ENCODE data around the gene PAWR. TPM values are rescaled to one million over a fixed set of nuclear protein-coding genes. Genes with fewer than 3 reads are reported as not detected.

Gene PAWR
- polyA plus RNA-seq, 2 of the 4 experiments (the other 2 are of a cell fraction): 40.8 to 55.2 TPM

- ATAC-seq (peak in 1 of 2 experiments; percentile 35; a peak in 1 of 6 replicates), DNase-seq (ENCODE audit: low read depth in 1 of 2, low spot score in 1 of 2) (no peak), FAIRE-seq (no peak)
- Histone ChIP-seq H3K4me1 (peaks cover 29% of the 10 kb centered on the region), H3K27ac (no peak overlapping the region), H3K4me3 (no peak overlapping the region), H3K4me2 (no peak overlapping the region), H3K9me3 (no peaks in the 10 kb centered on the region)
- TF ChIP-seq MAFK (IDR thresholded peaks at IDR 0.05; ENCODE audit: partially characterized antibody): peak; percentile 48
- no peak for TF ChIP-seq SMC3 (IDR thresholded peaks at IDR 0.05)
- CTCF ChIA-PET: interaction anchor here (0.6 to 1.8 kb wide), 3 partner anchors 20 to 74 kb away, joined by 3 to 8 read pairs (median 3); no protein-coding TSS in a partner anchor
- WGBS (ENCODE audit: missing lambda C conversion rate): 83% methylated on average over 7 of the region's 7 CpGs
- POLR2A ChIA-PET: interaction anchor here (0.6 kb wide), 1 partner anchor 26 kb away, joined by 5 read pairs; no protein-coding TSS in a partner anchor
These were observed 74.9 kb downstream of the PAWR start for GRCh38 chr12:79615596-79616560.

GRCh38 chr12:79614730-79615129 lies 76.0 kb downstream of the PAWR start:
- FAIRE-seq (no peak), ATAC-seq (no peak), DNase-seq (ENCODE audit: low read depth in 1 of 2, low spot score in 1 of 2) (no peak)
- 92% methylated on average over 3 of the region's 3 CpGs for WGBS (ENCODE audit: missing lambda C conversion rate)
- Histone ChIP-seq H3K4me2 (no peak overlapping the region), H3K27ac (no peak overlapping the region), H3K9me3 (no peaks in the 10 kb centered on the region), H3K4me3 (no peak overlapping the region), H3K4me1 (peaks cover 29% of the 10 kb centered on the region)
- TF ChIP-seq MAZ (IDR thresholded peaks at IDR 0.05; ENCODE audit: borderline replicate concordance, low read depth, low read length) (no peak), RARB (CRISPR knock-in tag; IDR thresholded peaks at IDR 0.05) (no peak), CBX8 (IDR thresholded peaks at IDR 0.05) (no peak), HES2 (IDR thresholded peaks at IDR 0.05) (no peak), BCL3 (IDR thresholded peaks at IDR 0.05) (no peak), JUN (IDR thresholded peaks at IDR 0.05) (no peak), CBX2 (IDR thresholded peaks at IDR 0.05; ENCODE audit: borderline replicate concordance, low read depth) (no peak), E2F6 (IDR thresholded peaks at IDR 0.05; ENCODE audit: borderline replicate concordance, low read depth) (no peak), ZFP36 (IDR thresholded peaks at IDR 0.05; ENCODE audit: borderline replicate concordance, partially characterized antibody) (no peak), TP53 (CRISPR knock-in tag; IDR thresholded peaks at IDR 0.05) (no peak), PBX3 (IDR thresholded peaks at IDR 0.05) (no peak), HEYL (CRISPR knock-in tag; IDR thresholded peaks at IDR 0.05) (no peak), PHF8 (IDR thresholded peaks at IDR 0.05; ENCODE audit: borderline replicate concordance, low read depth) (no peak), HOXB5 (CRISPR knock-in tag; IDR thresholded peaks at IDR 0.05) (no peak), HOXA7 (CRISPR knock-in tag; IDR thresholded peaks at IDR 0.05) (no peak), MAFK (IDR thresholded peaks at IDR 0.05; ENCODE audit: partially characterized antibody) (no peak), SREBF2 (IDR thresholded peaks at IDR 0.05) (no peak), NFE2L2 (conservative IDR thresholded peaks at IDR 0.05; ENCODE audit: low read length) (no peak)
- ChIA-PET CTCF (interaction anchor here (0.9 to 1.2 kb wide), 2 partner anchors 10 to 122 kb away, joined by 3 to 4 read pairs; no protein-coding TSS in a partner anchor), POLR2A (no interaction called here)

- Histone ChIP-seq H3K4me3 (no peak overlapping the region), H3K4me1 (0 out of 3 replicates have a peak, but pooled peaks cover 4% of the 10 kb centered on the region), H3K4me2 (no peak overlapping the region), H3K27ac (no peak overlapping the region), H3K9me3 (no peaks in the 10 kb centered on the region)
- DNase-seq (ENCODE audit: low read depth in 1 of 2, low spot score in 1 of 2) (no peak), ATAC-seq (no peak), FAIRE-seq (peak; percentile 56)
- ChIA-PET CTCF (interaction anchor here (1.0 to 1.5 kb wide), 2 partner anchors 9 to 27 kb away, joined by 3 to 4 read pairs; no protein-coding TSS in a partner anchor), POLR2A (no interaction called here)
- TF ChIP-seq JUNB (IDR thresholded peaks at IDR 0.05) (no peak), CEBPB (IDR thresholded peaks at IDR 0.05) (peak in 1 of 2 experiments; percentile 49; a peak in 2 of 4 replicates)
- WGBS (ENCODE audit: missing lambda C conversion rate): 86% methylated on average over 2 of the region's 2 CpGs
These were observed 88.9 kb downstream of the PAWR start for GRCh38 chr12:79601908-79602307.
